Middle frontal gyrus (tissue), 1 donor: ENCODE data around the gene GCNT2.
"Not testable (repeated sequence)": the region's sequence is repeated elsewhere in the genome, so short reads cannot be mapped to it uniquely, and the experiment has no call there.

Experiments used
- DNase-seq: peaks from one replicate; pipeline ENCODE4 v3.0.0-alpha.2; 2015; ENCODE audit warnings: low spot score; ENCODE audit errors: extremely low spot score

Gene GCNT2

GRCh38 chr6:10545482-10545881 is 24.3 kb downstream of the GCNT2 start:
- no peak for DNase-seq

DNA sequence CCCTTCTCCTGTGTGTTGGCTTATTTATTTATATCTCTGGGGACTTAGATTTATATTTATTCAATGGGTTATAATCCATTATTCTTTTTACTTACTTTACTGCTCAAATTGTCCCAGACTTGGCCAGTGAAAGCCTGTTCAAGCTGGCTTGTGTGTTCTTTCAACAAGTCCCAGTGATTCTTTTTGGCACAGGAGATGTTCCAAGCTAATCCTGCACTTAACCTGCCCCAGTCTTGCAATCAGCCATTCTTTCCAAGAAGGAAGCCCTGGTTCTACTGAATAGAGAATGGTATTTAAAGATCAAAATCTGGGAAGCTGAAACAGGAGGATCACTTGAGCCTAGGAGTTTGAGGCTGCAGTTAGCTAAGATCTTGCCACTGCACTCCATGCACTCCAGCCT is 26.7 kb downstream of the GCNT2 start:
- no peak for DNase-seq

GRCh38 chr6:10550764-10551163 is 29.6 kb downstream of the GCNT2 start:
- DNase-seq: no peak

DNA sequence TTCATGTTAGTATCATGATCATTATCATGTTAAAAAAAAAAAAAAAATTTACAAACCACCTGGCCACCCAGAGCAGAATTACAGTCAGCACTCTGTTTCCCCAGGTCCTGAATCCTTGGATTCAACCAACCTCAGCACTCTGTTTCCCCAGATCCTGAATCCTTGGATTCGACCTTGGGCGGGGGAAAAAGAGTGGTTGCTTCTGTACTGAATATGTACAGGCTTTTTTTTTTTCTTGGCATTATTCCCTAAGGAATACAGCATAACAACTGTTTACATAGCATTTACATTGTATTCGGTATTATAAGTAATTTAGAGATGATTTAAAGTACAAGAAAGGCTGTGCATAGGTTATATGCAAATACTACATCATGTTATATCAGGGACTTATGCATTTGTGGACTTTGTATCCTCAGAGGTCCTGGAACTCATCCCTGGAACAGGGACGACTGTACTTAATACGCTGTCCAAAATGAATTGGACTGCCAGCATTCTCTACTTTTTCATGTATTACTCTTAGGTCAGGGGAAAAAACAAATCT is 31.2 kb downstream of the GCNT2 start:
- DNase-seq: no peak

- DNase-seq: no peak
Observed at GRCh38 chr6:10553871-10554270, 32.7 kb downstream of the GCNT2 start.

GRCh38 chr6:10554826-10555225 is 33.7 kb downstream of the GCNT2 start:
- DNase-seq: no peak

GRCh38 chr6:10555625-10556309 is 34.6 kb downstream of the GCNT2 start:
- DNase-seq: no peak

DNA sequence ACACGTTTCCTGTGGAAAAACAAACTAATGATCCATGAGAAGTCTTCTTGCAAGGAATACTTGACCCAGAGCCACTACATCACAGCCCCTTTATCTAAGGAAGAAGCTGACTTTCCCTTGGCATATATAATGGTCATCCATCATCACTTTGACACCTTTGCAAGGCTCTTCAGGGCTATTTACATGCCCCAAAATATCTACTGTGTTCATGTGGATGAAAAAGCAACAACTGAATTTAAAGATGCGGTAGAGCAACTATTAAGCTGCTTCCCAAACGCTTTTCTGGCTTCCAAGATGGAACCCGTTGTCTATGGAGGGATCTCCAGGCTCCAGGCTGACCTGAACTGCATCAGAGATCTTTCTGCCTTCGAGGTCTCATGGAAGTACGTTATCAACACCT is 35.4 kb downstream of the GCNT2 start:
- no peak for DNase-seq

DNA sequence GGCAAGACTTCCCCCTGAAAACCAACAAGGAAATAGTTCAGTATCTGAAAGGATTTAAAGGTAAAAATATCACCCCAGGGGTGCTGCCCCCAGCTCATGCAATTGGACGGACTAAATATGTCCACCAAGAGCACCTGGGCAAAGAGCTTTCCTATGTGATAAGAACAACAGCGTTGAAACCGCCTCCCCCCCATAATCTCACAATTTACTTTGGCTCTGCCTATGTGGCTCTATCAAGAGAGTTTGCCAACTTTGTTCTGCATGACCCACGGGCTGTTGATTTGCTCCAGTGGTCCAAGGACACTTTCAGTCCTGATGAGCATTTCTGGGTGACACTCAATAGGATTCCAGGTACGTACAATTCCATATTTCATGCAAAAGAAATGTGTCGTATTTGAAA is 35.8 kb downstream of the GCNT2 start:
- DNase-seq: no peak

DNA sequence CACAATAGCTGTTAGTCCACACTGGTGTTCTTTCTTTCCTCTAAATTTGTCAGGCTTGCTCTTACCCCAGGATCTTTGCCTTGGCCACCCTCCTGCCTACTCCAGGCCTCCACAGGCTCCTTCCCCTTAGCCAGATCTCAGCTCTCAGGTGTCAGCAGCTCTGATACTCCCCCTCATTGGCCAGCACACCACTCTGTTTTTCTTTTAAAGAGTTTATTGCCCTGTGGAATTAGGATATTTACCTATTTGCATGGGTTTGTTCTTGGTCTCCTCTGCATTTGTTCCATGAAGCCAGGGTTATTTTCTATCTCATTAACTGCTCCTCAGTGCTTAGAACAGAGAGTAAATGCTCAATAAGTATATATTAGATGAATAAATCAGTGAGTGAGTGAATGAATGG is 36.8 kb downstream of the GCNT2 start:
- DNase-seq: no peak

- DNase-seq: no peak
Observed at GRCh38 chr6:10558565-10558964, 37.4 kb downstream of the GCNT2 start.

DNA sequence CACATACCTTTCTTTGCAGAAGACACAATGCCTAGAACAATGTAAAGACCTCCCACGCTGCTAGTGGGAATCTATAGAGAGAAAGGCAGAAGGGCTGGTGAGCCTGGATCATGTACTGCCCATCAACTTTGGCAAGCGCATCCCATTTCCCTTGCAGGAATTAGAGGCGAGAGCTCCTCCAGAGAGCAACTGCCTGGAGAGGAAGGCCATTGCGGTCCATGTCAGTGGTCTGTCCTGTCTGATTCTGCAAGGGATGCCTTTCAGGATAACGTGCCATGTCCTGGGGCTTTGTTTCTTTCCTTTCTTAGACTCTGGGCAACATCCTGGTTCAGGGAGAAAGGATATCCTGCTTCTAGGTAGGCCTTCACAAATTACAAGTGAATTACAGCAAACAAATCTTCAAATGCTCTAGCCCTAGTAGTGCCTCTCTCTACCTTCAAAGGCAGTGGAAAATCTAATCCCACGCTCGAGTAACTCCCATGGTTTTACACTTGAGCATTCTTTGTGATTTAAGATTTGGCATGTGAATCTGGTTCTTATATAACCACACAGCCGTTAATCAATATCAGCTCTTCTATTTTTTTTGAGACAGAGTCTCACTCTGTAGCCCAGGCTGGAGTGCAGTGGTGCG is 38.5 kb downstream of the GCNT2 start:
- DNase-seq: no peak

DNA sequence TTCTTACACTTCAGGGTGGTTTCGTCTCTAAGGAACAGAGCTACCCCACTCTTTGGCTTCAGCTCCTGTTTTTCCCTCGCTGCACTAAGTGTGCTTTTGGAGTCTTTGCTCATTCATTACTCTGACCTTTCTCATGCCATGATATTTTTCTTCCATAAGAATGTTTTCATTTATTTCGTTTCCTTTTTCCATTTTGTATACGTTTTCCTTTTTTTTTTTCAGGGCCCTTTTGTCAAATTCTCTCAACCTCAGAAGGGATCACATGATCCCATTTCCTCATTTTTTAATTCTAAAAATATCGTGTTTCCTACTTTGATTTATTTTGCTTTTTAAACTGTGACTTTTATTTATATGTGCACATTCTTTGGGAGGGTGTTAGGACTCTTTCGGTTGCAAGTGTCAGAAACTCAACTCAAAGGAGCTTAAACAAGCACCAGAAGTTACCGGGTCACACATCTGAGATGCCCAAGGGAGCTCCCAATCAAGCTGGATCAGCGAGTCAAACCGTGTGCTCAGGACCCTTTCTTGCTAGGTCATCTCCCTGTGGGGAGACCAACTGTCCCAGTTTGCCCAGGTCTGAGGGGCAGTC is 40.6 kb downstream of the GCNT2 start:
- no peak for DNase-seq

GRCh38 chr6:10564975-10565673 is 44.0 kb downstream of the GCNT2 start:
- DNase-seq: no peak

- no peak for DNase-seq
Observed at GRCh38 chr6:10565913-10566312, 44.8 kb downstream of the GCNT2 start.

GRCh38 chr6:10567256-10568026 is 46.3 kb downstream of the GCNT2 start:
- DNase-seq: no peak

DNA sequence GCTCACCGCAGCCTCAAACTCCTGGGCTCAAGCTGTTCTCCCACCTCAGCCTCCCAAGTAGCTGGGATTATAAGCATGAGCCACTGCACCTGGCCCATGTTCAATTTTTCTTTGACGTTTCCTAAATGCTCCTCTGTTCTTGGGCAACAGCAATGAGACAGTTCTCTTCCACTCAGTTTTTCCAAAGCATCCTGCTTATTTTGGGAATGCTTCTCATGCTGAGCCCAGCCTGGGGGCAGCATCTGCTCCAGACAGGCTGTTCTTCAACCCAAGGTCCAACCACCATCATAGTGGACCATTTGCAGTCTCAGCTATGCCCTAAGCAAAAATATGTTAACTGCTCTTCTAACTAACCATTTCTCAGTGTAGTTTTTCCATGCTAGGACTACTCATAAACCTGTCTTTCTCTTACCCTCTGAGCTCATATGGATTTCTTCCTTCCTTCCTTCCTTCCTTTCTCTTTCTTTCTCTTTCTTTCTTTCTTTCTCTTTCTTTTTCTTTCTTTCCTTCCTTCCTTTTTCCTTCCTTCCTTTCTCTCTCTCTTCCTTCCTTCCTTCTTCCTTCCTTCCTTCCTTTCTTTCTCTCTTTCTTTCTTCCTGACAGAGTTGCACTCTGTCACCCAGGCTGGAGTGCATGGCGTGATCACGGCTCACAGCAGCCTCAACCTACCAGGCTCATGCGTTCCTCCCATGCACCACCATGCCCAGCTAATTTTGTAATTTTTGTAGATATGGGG is 48.4 kb downstream of the GCNT2 start:
- DNase-seq: no peak

DNA sequence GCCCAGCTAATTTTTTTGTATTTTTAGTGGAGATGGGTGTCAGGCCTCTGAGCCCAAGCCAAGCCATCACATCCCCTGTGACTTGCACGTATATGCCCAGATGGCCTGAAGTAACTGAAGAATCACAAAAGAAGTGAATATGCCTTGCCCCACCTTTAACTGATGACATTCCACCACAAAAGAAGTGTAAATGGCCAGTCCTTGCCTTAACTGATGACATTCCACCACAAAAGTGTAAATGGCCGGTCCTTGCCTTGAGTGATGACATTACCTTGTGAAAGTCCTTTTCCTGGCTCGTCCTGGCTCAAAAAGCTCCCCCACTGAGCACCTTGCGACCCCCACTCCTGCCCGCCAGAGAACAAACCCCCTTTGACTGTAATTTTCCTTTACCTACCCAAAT is 54.4 kb downstream of the GCNT2 start:
- DNase-seq: not testable (repeated sequence)

GRCh38 chr6:10576226-10576625 is 55.1 kb downstream of the GCNT2 start:
- no peak for DNase-seq

GRCh38 chr6:10577112-10577511 is 56.0 kb downstream of the GCNT2 start:
- no peak for DNase-seq

DNA sequence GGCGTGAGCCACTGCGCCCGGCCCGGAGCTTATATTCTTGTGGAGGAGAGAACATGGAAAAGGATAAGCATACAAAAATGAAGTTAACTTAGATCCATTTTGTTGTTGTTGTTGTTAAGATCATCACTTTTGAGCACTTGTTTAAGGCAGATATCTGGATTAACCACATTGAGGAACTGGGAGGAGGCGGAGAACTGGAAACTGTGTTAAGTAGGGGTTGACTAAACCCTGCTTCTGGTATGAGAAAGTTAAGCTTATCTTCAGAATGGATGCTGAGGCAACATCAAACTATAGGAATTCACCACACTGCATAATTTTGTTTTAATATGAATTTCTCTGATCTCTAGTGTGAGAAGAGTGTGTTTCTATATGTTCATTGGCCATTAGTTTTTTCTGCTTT is 57.6 kb downstream of the GCNT2 start:
- DNase-seq: no peak
